ACC112 (cell line): Measurements from ENCODE around the gene TRIM72.
"Not testable (repeated sequence)": the region's sequence is repeated elsewhere in the genome, so short reads cannot be mapped to it uniquely, and the experiment has no call there.

Source experiments
- H2AFZ ChIP-seq: fragments of 200-600 bp; sonication (generic); one replicate; pipeline ENCODE4 v1.6.0; 2017; ENCODE audit warnings: antibody characterized with exemption, low read length; ENCODE audit not compliant: unreplicated experiment
- H3K27ac ChIP-seq: fragments of 200-600 bp; sonication (generic); 2 replicates; pipeline ENCODE4 v1.5.1; 2014; ENCODE audit warnings: low read depth, mild to moderate bottlenecking, antibody characterized with exemption, low read length, moderate library complexity
- H3K27me3 ChIP-seq: fragments of 200-600 bp; sonication (generic); 2 replicates; pipeline ENCODE4 v1.6.1; 2014; ENCODE audit warnings: mild to moderate bottlenecking, antibody characterized with exemption, low read length, moderate library complexity, mixed read lengths; ENCODE audit not compliant: insufficient read depth
- H3K36me3 ChIP-seq: fragments of 200-600 bp; sonication (generic); 2 replicates; pipeline ENCODE4 v1.6.1; 2016; ENCODE audit warnings: mild to moderate bottlenecking, antibody characterized with exemption, low read length, moderate library complexity, mixed read lengths; ENCODE audit not compliant: insufficient read depth
- H3K4me1 ChIP-seq: fragments of 200-600 bp; sonication (generic); one replicate; pipeline ENCODE4 v1.6.1; 2016; ENCODE audit warnings: low read length, mixed read lengths; ENCODE audit not compliant: insufficient read depth, unreplicated experiment, control insufficient read depth
- H3K4me3 ChIP-seq: fragments of 200-600 bp; sonication (generic); 2 replicates; pipeline ENCODE4 v1.5.1; 2014; ENCODE audit warnings: mild to moderate bottlenecking, low read depth, low read length
- H3K79me2 ChIP-seq: fragments of 200-600 bp; sonication (generic); one replicate; pipeline ENCODE4 v1.6.0; 2016; ENCODE audit warnings: low read length; ENCODE audit not compliant: control insufficient read depth, unreplicated experiment, insufficient read depth

The TRIM72 gene

DNA sequence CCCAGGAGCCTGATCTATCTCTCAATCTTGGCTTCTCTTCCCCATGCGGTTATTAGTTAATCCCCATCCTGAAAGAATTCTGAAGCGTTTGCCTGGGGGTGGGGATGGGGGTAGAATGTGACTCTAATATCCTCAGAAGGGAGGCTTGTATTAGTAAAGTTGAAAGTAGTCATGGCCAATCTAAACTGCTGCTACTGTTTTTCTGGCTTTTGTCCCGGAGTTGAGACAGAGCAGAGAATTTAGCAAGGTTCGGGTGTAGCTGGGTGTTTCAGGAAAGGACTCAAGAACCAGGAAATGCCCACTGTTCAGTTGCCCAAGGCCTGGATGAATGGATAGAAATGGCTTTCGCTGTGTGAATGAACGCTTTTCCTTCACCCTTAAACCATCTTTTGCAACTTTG lies 28.3 kb downstream of the TRIM72 start:
- Histone ChIP-seq H3K27me3 (peaks cover 65% of the 10 kb centered on the region), H3K79me2 (no peaks in the 10 kb centered on the region), H3K36me3 (no peaks in the 10 kb centered on the region), H3K4me1 (no peaks in the 10 kb centered on the region), H2AFZ (no peak overlapping the region), H3K27ac (no peak overlapping the region), H3K4me3 (no peak overlapping the region)

DNA sequence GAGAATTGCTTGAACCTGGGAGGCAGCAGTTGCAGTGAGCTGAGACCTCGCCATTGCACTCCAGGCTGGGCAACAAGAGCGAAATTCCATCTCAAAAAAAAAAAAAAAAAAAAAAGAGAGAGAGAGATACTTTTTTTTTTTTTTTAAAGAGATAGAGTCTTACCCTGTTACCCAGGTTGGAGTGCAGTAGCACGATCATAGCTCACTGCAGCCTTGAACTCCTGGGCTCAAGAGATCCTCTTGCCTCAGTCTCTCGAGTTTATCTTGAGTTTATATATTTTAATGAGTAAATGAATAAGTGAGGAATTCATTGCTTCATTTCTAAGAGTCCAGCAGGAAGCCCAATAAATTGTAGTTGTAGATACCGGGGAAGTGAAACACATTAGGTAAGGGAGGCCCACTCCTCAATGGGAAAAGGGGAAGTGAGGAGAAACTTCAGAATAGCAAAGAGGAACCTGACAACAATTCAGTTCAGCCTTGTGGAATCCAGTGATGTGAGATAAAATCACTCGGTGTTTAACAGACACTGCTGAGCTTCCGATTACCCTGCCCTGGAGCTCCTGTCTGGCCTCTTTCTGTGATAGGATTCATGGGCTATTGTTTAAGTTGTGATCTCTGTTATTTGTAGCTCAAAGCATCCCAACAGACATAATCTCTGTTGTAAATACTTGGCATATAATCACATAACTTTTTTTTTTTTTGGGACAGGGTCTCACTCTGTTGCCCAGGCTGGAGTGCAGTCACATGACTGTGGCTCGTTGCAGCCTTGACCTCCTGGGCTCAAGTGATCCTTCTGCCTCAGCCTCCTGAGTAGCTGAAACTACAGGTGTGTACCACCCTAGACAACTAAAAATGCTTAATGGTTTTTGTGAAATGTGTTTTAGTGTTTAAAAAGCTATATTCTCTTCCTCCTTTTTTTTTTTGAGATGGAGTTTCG lies 30.1 kb downstream of the TRIM72 start:
- Histone ChIP-seq H3K79me2 (no peaks in the 10 kb centered on the region), H3K4me3 (no peak overlapping the region), H2AFZ (no peak overlapping the region), H3K4me1 (no peaks in the 10 kb centered on the region), H3K36me3 (no peaks in the 10 kb centered on the region), H3K27me3 (peaks cover 74% of the 10 kb centered on the region), H3K27ac (no peak overlapping the region)

DNA sequence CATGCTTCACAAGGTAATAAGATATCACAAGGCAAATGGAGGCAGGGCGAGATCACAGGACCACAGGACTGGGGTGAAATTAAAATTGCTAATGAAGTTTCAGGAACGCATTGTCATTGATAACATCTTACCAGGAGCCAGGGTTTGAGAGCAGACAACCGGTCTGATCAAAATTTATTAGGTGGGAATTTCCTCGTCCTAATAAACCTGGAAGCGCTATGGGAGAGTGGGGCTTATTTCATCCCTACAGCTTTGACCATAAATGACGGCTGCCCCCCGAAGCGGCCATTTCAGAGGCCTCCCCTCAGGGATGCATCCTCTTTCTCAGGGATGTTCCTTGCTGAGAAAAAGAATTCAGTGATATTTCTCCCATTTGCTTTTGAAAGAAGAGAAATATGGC lies 31.7 kb downstream of the TRIM72 start:
- not testable (repeated sequence) for H2AFZ ChIP-seq, H3K27ac ChIP-seq, H3K4me3 ChIP-seq

DNA sequence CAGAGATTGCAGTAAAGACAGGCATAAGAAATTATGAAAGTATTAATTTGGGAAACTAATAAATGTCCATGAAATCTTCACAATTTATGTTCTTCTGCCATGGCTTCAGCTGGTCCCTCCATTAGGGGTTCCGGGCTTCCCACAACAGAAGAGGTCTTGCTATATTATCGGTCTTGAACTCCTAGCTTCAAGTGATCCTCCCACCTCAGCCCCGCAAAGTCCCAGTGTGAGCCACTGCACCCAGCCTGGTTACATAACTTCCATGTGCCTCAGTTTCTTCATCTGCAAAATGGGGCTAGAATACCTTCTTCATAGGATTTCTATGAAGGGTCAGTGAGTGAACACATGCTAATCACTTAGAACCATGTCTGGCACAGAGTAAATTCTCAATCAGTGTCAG lies 32.4 kb downstream of the TRIM72 start:
- no peak overlapping the region for H2AFZ ChIP-seq
- no peak overlapping the region for H3K4me3 ChIP-seq
- H3K79me2 ChIP-seq: no peaks in the 10 kb centered on the region
- H3K27ac ChIP-seq: no peak overlapping the region
- no peaks in the 10 kb centered on the region for H3K36me3 ChIP-seq
- no peaks in the 10 kb centered on the region for H3K4me1 ChIP-seq
- H3K27me3 ChIP-seq: peaks cover 57% of the 10 kb centered on the region

More for the DNA sequence above, 31.7 kb downstream of the TRIM72 start:
- not testable (repeated sequence) for H3K4me1 ChIP-seq, H3K36me3 ChIP-seq, H3K79me2 ChIP-seq
- H3K27me3 ChIP-seq: peaks cover 62% of the 10 kb centered on the region

DNA sequence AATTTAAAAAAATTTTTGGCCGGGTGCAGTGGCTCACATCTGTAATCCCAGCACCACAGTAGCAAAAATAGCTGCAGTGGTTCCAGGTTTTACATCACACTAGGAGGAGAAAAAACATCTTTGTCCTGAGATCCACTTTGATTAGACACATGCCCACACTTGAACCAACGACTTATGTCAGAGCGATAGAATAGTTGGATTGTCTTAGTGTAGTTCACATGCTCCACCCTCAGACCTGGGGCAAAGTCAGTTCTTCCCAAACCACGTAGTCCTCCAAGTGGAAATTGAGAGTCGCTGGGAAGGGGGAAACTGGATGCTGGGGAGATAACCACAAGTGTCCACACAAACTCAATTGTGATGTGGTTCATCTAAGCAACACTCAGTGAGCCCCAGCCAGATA lies 34.4 kb downstream of the TRIM72 start:
- no peaks in the 10 kb centered on the region for H3K79me2 ChIP-seq
- H3K27me3 ChIP-seq: peaks cover 45% of the 10 kb centered on the region
- H2AFZ ChIP-seq: no peak overlapping the region
- H3K27ac ChIP-seq: no peak overlapping the region
- H3K36me3 ChIP-seq: no peaks in the 10 kb centered on the region
- no peak overlapping the region for H3K4me3 ChIP-seq
- H3K4me1 ChIP-seq: no peaks in the 10 kb centered on the region

DNA sequence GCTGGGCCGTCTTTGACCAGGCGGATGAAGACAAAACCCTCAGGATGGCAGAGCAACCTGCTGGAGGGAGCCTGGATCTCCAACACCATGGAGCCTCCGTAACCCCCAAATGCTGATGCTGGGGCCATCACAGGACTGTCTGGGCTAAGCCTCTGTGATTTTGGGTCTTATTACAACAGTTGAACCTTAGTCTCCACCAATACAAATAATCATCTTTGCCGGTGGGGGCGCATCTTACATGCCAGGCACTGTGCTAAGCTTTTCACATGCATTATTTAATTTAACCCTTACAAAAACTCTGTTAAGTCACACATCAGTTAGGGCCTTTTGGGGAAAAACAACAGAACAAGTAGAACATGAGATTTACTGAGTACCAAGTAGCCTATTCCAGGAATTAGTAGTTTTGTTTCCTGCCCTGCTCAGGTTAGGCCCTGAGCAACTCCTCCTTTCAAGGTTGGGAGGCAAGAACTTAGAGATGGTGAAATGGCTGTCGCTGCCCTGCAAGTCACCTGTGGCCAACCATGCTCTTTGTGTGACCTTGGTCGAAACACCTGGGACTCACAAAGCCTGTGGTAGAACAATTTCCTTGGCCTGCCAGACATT lies 37.0 kb downstream of the TRIM72 start:
- Histone ChIP-seq H3K27ac (no peak overlapping the region), H3K36me3 (no peaks in the 10 kb centered on the region), H3K27me3 (peaks cover 39% of the 10 kb centered on the region), H3K4me3 (no peak overlapping the region), H3K4me1 (no peaks in the 10 kb centered on the region), H3K79me2 (no peaks in the 10 kb centered on the region), H2AFZ (no peak overlapping the region)

DNA sequence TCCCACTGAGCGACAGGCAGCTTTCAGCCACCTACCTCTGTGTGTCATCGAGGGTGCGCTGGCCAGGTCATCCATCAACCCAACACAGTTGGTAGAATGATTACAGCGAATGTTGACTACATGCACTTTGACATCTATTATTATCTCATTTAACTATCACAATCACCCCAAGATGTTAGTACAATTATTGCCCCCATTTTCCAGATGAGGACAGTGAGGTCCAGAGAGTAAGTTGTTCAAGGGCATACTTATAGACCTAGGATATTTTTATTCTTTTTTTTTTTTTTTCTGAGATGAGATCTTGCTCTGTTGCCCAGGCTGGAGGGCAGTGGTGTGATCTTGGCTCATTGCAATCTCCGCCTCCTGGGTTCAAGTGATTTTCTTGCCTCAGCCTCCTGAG lies 37.5 kb downstream of the TRIM72 start:
- peaks cover 39% of the 10 kb centered on the region for H3K27me3 ChIP-seq
- no peak overlapping the region for H3K27ac ChIP-seq
- no peaks in the 10 kb centered on the region for H3K36me3 ChIP-seq
- H3K4me3 ChIP-seq: no peak overlapping the region
- H3K4me1 ChIP-seq: no peaks in the 10 kb centered on the region
- no peak overlapping the region for H2AFZ ChIP-seq
- H3K79me2 ChIP-seq: no peaks in the 10 kb centered on the region

DNA sequence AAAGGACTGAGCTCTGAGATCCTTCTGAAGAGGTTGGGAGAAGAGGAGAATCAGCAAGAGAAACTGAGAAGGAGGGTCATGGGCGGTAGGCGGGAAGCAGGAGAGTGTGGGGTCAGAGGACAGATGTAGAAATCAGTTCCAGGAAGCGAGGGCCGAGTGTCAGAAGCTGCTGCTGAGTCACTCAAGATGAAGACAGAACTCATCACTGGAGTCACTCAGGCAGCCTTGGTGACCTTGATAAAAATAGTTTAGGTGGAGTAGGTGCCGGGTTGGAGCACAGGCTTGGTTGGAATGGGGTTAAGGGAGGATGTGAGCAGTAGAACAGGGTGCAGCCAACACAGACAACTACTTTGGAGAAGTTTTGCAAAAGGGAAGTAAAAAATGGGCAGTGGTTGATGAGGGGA lies 39.7 kb downstream of the TRIM72 start:
- Histone ChIP-seq H3K4me3 (no peak overlapping the region), H3K36me3 (no peaks in the 10 kb centered on the region), H3K27me3 (peaks cover 29% of the 10 kb centered on the region), H3K79me2 (no peaks in the 10 kb centered on the region), H3K4me1 (no peaks in the 10 kb centered on the region), H3K27ac (no peak overlapping the region), H2AFZ (no peak overlapping the region)

DNA sequence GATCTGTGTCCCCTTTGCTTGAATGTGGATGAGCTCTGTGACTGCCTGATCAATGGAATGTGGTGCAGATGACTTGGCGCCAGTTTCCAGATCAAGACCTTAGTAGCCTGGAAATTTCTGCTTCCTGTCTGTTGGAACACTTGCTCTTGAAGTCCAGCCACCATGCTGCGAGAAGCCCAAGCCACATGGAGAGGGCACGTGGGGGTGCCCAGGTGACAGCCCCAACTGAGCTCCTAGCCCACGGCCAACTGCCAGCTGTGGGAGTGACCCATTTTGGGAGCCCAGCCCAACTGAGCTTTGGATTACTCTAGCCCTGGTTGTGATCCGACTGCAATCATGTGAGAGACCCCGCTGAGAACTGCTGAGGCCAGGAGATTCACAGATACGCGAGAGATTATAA lies 42.5 kb downstream of the TRIM72 start:
- Histone ChIP-seq H3K79me2 (no peaks in the 10 kb centered on the region), H3K27me3 (peaks cover 45% of the 10 kb centered on the region), H2AFZ (no peak overlapping the region), H3K36me3 (no peaks in the 10 kb centered on the region), H3K4me1 (no peaks in the 10 kb centered on the region), H3K27ac (no peak overlapping the region), H3K4me3 (no peak overlapping the region)

DNA sequence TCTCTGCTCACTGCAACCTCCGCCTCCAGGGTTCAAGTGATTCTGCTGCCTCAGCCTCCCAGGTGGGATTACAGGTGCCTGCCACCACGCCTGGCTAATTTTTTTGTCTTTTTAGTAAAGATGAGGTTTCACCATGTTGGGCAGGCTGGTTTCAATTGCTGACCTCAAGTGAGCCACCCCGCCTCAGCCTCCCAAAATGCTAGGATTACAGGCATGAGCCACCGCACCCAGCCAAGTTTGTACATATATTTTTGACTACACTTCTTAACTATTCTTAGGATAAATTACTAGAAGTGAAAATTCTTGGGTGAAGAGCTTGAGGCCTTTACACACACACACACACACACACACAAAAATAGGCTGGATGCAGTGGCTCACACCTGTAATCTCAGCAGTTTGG lies 44.4 kb downstream of the TRIM72 start:
- Histone ChIP-seq H3K27me3 (peaks cover 54% of the 10 kb centered on the region), H3K79me2 (no peaks in the 10 kb centered on the region), H3K27ac (no peak overlapping the region)

More for the DNA sequence above, 44.4 kb downstream of the TRIM72 start:
- Histone ChIP-seq H3K4me3 (no peak overlapping the region), H2AFZ (no peak overlapping the region), H3K4me1 (no peaks in the 10 kb centered on the region), H3K36me3 (no peaks in the 10 kb centered on the region)
